ENCODE measurements around the gene SLC4A3. TPM values are rescaled to one million over a fixed set of nuclear protein-coding genes. Genes with fewer than 3 reads are reported as not detected.
A peak's percentile ranks its signal among the peaks of the same experiment; 100 is the strongest.

SLC4A3 gene
- total and polyA plus RNA-seq, 2 of the 13 experiments (the other 11 are each of a cell fraction or from before 2014, with no cell fraction given) = 0.18 to 0.95 TPM

- peak; percentile 20; the same call in 1 of the 2 replicates for TF ChIP-seq SAP130 (CRISPR knock-in tag; IDR thresholded peaks at IDR 0.05; ENCODE audit: low read depth)
- no peak for TF ChIP-seq ZNF564 (CRISPR knock-in tag; IDR thresholded peaks at IDR 0.05)
- TF ChIP-seq ZNF251 (CRISPR knock-in tag; IDR thresholded peaks at IDR 0.05) = no peak
Observed at GRCh38 chr2:219595256-219595655, 32.2 kb upstream of the SLC4A3 start (continued).

- 1% methylated on average over 19 of the region's 19 CpGs for WGBS (ENCODE audit: low lambda C conversion rate)
- Histone ChIP-seq H2AFZ (ENCODE audit: low read length) (no peak overlapping the region), H3K4me3 (replicated peaks in 1 of 3; ENCODE audit: insufficient read depth in 1 of 3, low read depth in 2 of 3, low read length in 3 of 3) (peak overlapping the region; percentile 72 to 91 (median 81)), H3K79me2 (ENCODE audit: insufficient read depth, low read length) (peaks cover 6% of the 10 kb centered on the region), H3K27me3 (ENCODE audit: control insufficient read depth in 1 of 2, insufficient read depth in 2 of 2, low read length in 2 of 2) (no peaks in the 10 kb centered on the region; a peak in 1 of 5 replicates), H3K4me2 (ENCODE audit: low read depth, low read length) (peak overlapping the region; percentile 98), H3K36me3 (replicated peaks in 1 of 2; ENCODE audit: control insufficient read depth in 1 of 2, insufficient read depth in 2 of 2, low read length in 2 of 2) (peaks cover 7 to 8% of the 10 kb centered on the region in 2 experiments; a peak in 3 of 5 replicates), H3K9me3 (ENCODE audit: low read length) (no peaks in the 10 kb centered on the region), H3K9ac (ENCODE audit: insufficient read depth, low read depth, low read length) (peak overlapping the region; percentile 95), H3K27ac (ENCODE audit: extremely low read length, insufficient read depth, low read length) (peak overlapping the region; percentile 95), H3K4me1 (ENCODE audit: insufficient read depth, low read length) (peaks cover 58% of the 10 kb centered on the region), H4K20me1 (ENCODE audit: insufficient read depth, low read length) (no peaks in the 10 kb centered on the region)
- POLR2A ChIA-PET = interaction anchor here (0.8 to 7.6 kb wide), 15 partner anchors 8 to 348 kb away, joined by 3 to 150 read pairs (median 20); partner anchors contain the start of genes CHPF, DNPEP, GMPPA and INHA
- CTCF ChIA-PET (ENCODE audit: low intra/inter-chr PET ratio, low total read pairs) = interaction anchor here (1.1 to 2.3 kb wide), 2 partner anchors 45 to 55 kb away, joined by 3 to 12 read pairs; no protein-coding TSS in a partner anchor
- FAIRE-seq = peak; percentile 77
- BruUV-seq (replicated peaks) = TSS peak; percentile 94
- in situ Hi-C loops (cut with HindIII; ENCODE audit: extremely low pct_ligation_motif_present, low pct_unique_long_range_greater_than_20kb) = loop anchor here (5.0 kb wide), 1 partner anchor 35 kb away; no protein-coding TSS in a partner anchor
- ATAC-seq = peak; percentile 34
- DNase-seq (ENCODE audit: low spot score) = peak; percentile 61
- intact Hi-C loops (cut with micrococcal nuclease; ENCODE audit: unreplicated experiment) = loop anchor here (1.0 to 5.0 kb wide), 5 partner anchors 20 to 210 kb away; partner anchors contain the start of genes CHPF, DNPEP and GMPPA
- TF ChIP-seq RFX1 (IDR thresholded peaks at IDR 0.05) = no peak
- TF ChIP-seq NONO (IDR thresholded peaks at IDR 0.05) = no peak
- no peak for TF ChIP-seq NONO (CRISPR knock-in tag; conservative IDR thresholded peaks at IDR 0.05)
- no peak for TF ChIP-seq THAP8 (CRISPR knock-in tag; IDR thresholded peaks at IDR 0.05; ENCODE audit: borderline replicate concordance)
- TF ChIP-seq ZNF780A (CRISPR knock-in tag; IDR thresholded peaks at IDR 0.05) = no peak
- no peak for TF ChIP-seq SPEN (CRISPR knock-in tag; IDR thresholded peaks at IDR 0.05; ENCODE audit: low read depth)
- TF ChIP-seq ZNF782 (CRISPR knock-in tag; IDR thresholded peaks at IDR 0.05; ENCODE audit: borderline replicate concordance) = no peak
- no peak for TF ChIP-seq ZNF713 (CRISPR knock-in tag; IDR thresholded peaks at IDR 0.05)
- TF ChIP-seq ZNF329 (CRISPR knock-in tag; IDR thresholded peaks at IDR 0.05; ENCODE audit: low read depth) = no peak
- no peak for TF ChIP-seq ATF4 (CRISPR knock-in tag; IDR thresholded peaks at IDR 0.05)
- no peak for TF ChIP-seq POGZ (CRISPR knock-in tag; IDR thresholded peaks at IDR 0.05)
- no peak for TF ChIP-seq GABPA (IDR thresholded peaks at IDR 0.05; ENCODE audit: low read depth, low read length)
- TF ChIP-seq GABPA (CRISPR knock-in tag; IDR thresholded peaks at IDR 0.05; ENCODE audit: low read depth) = no peak
- no peak for TF ChIP-seq NFRKB (IDR thresholded peaks at IDR 0.05)
- TF ChIP-seq KLF13 (CRISPR knock-in tag; IDR thresholded peaks at IDR 0.05) = no peak; the same call in 1 of the 2 replicates
- no peak for TF ChIP-seq NFKB2 (CRISPR knock-in tag; IDR thresholded peaks at IDR 0.05; ENCODE audit: borderline replicate concordance)
- no peak for TF ChIP-seq HMGXB4 (CRISPR knock-in tag; IDR thresholded peaks at IDR 0.05; ENCODE audit: borderline replicate concordance in 1 of 2, low read depth in 1 of 2)
- no peak; the same call in 1 of the 2 replicates for TF ChIP-seq ZNF772 (CRISPR knock-in tag; IDR thresholded peaks at IDR 0.05)
- no peak for TF ChIP-seq ZNF30 (CRISPR knock-in tag; IDR thresholded peaks at IDR 0.05)
Observed at GRCh38 chr2:219596954-219597551, 30.4 kb upstream of the SLC4A3 start.
